Liver (tissue), 9 donors: Measurements from ENCODE around the gene NFKB2. TPM values are rescaled to one million over a fixed set of nuclear protein-coding genes. Genes with fewer than 3 reads are reported as not detected.

Source experiments
- DNase-seq: peaks from one replicate; pipeline ENCODE4 v3.0.0-alpha.2; 2017; ENCODE audit warnings: low spot score
- H3K27ac ChIP-seq, 2 donors: one replicate each; pipeline ENCODE4 v1.7.0; 2013; ENCODE audit warnings: inconsistent platforms in 2 of 2, low read length in 2 of 2, control low read depth in 1 of 2, low read depth in 1 of 2, mild to moderate bottlenecking in 1 of 2
- H3K27me3 ChIP-seq, 4 donors: one replicate each; pipeline versions ENCODE4 v1.6.1 to v1.7.0; 2013; ENCODE audit warnings: low read length in 3 of 4, inconsistent platforms in 1 of 4, mild to moderate bottlenecking in 1 of 4, moderate library complexity in 1 of 4; ENCODE audit not compliant: control insufficient read depth in 4 of 4, insufficient read depth in 4 of 4
- H3K36me3 ChIP-seq, 4 donors: one replicate each; pipeline versions ENCODE4 v1.6.1 to v1.7.0; 2013; ENCODE audit warnings: low read length in 3 of 4, mild to moderate bottlenecking in 3 of 4, low read depth in 1 of 4, moderate library complexity in 1 of 4; ENCODE audit not compliant: control insufficient read depth in 4 of 4, insufficient read depth in 3 of 4
- H3K4me1 ChIP-seq, 4 donors: one replicate each; pipeline versions ENCODE4 v1.6.1 to v1.7.0; 2013; ENCODE audit warnings: low read length in 3 of 4, mild to moderate bottlenecking in 3 of 4, moderate library complexity in 1 of 4; ENCODE audit not compliant: control insufficient read depth in 4 of 4, insufficient read depth in 4 of 4
- H3K4me3 ChIP-seq, 3 donors: one replicate each; pipeline versions ENCODE4 v1.6.1 to v1.7.0; 2013; ENCODE audit warnings: low read length in 3 of 3, control low read depth in 1 of 3, low read depth in 1 of 3, mild to moderate bottlenecking in 1 of 3
- H3K9ac ChIP-seq, 2 donors: one replicate each; pipeline ENCODE4 v1.7.0; 2013; ENCODE audit warnings: low read length in 2 of 2, mild to moderate bottlenecking in 2 of 2, moderate library complexity in 2 of 2, control low read depth in 1 of 2, low read depth in 1 of 2
- H3K9me3 ChIP-seq, 4 donors: one replicate each; pipeline versions ENCODE4 v1.6.1 to v1.7.0; 2013; ENCODE audit warnings: low read length in 3 of 4; ENCODE audit not compliant: control insufficient read depth in 4 of 4
- CTCF ChIP-seq: fragments of 150-350 bp; IDR thresholded peaks from 2 replicates; pipeline ENCODE4 v1.5.1; 2017; ENCODE audit warnings: improper control_type of control experiment, low read depth, low read length; ENCODE audit not compliant: missing input control
- EGR1 ChIP-seq, 2 donors: IDR thresholded peaks; 2 replicates each; pipeline ENCODE4 v1.6.1; 2016 to 2018; ENCODE audit warnings: antibody characterized with exemption in 2 of 2, low read depth in 2 of 2
- FOXA1 ChIP-seq: IDR thresholded peaks from 2 replicates; pipeline ENCODE4 v1.6.1; 2016; ENCODE audit warnings: antibody characterized with exemption
- GABPA ChIP-seq, 2 donors: IDR thresholded peaks in 1 of 2; conservative IDR thresholded peaks in 1 of 2; 2 replicates each; pipeline ENCODE4 v1.6.1; 2016; ENCODE audit warnings: antibody characterized with exemption in 2 of 2, mild to moderate bottlenecking in 1 of 2, moderate library complexity in 1 of 2
- HNF4A ChIP-seq, 2 donors: conservative IDR thresholded peaks; 2 replicates each; pipeline ENCODE4 v1.6.1; 2016; ENCODE audit warnings: antibody characterized with exemption in 2 of 2, mild to moderate bottlenecking in 2 of 2
- HNF4G ChIP-seq: IDR thresholded peaks from 2 replicates; pipeline ENCODE4 v1.6.1; 2016; ENCODE audit warnings: antibody characterized with exemption
- JUND ChIP-seq, 2 donors: IDR thresholded peaks; 2 replicates each; pipeline ENCODE4 v1.6.1; 2016; ENCODE audit warnings: antibody characterized with exemption in 2 of 2
- MAX ChIP-seq: IDR thresholded peaks from 2 replicates; pipeline ENCODE4 v1.6.1; 2016; ENCODE audit warnings: antibody characterized with exemption
- NR2F2 ChIP-seq: IDR thresholded peaks from 2 replicates; pipeline ENCODE4 v1.6.1; 2016; ENCODE audit warnings: antibody characterized with exemption
- RAD21 ChIP-seq, 2 donors: IDR thresholded peaks; 2 replicates each; pipeline ENCODE4 v1.6.1; 2016; ENCODE audit warnings: antibody characterized with exemption in 2 of 2, mild to moderate bottlenecking in 2 of 2
- REST ChIP-seq: IDR thresholded peaks from 2 replicates; pipeline ENCODE4 v1.6.1; 2016; ENCODE audit warnings: antibody characterized with exemption, mild to moderate bottlenecking
- RXRA ChIP-seq, 2 donors: IDR thresholded peaks; 2 replicates each; pipeline ENCODE4 v1.6.1; 2017 to 2018; ENCODE audit warnings: antibody characterized with exemption in 2 of 2, mild to moderate bottlenecking in 1 of 2
- SP1 ChIP-seq: IDR thresholded peaks from 2 replicates; pipeline ENCODE4 v1.6.1; 2018; ENCODE audit warnings: antibody characterized with exemption, mild to moderate bottlenecking
- TAF1 ChIP-seq: conservative IDR thresholded peaks from 2 replicates; pipeline ENCODE4 v1.6.1; 2016; ENCODE audit warnings: antibody characterized with exemption, mild to moderate bottlenecking
- YY1 ChIP-seq: IDR thresholded peaks from 2 replicates; pipeline ENCODE4 v1.6.1; 2016; ENCODE audit warnings: antibody characterized with exemption, mild to moderate bottlenecking
- ZBTB33 ChIP-seq: IDR thresholded peaks from 2 replicates; pipeline ENCODE4 v1.6.1; 2016; ENCODE audit warnings: antibody characterized with exemption
- WGBS: extraction: QIAGEN DNeasy Blood & Tissue Kit; methylation state at CpG from one replicate; pipeline ENCODE4 v1.1.7; 2013; 5-methylcytosine and 5-hydroxymethylcytosine counted together
- polyA plus RNA-seq, 2 donors: library from polyadenylated mRNA; stranded (reverse) in 1 of 2; unstranded in 1 of 2; fragments of 200-250 nt in 1 of 2; fragments of >200 nt in 1 of 2; fragmentation: Nextera tagmentation in 1 of 2; extraction: Ambion mirVana in 1 of 2; gene quantifications; one replicate each; pipeline versions ENCODE4 v1.2.1 to v1.2.3, GENCODE V29; 2013 to 2015
- total RNA-seq, 2 donors: library from RNA; depleted of rRNA; stranded (reverse); fragments of >200 nt; gene quantifications; one replicate each; pipeline ENCODE4 v1.2.3, GENCODE V29; 2014
- TF ChIP-seq, protein P1 (sequence below): IDR thresholded peaks from 2 replicates; pipeline ENCODE4 v1.6.1; 2016; ENCODE audit warnings: antibody characterized with exemption
- donor health status: healthy.
- donor health status: healthy.
- donor health status: healthy.
- donor health status: healthy.
- donor health status: healthy.

The NFKB2 gene
- total and polyA plus RNA-seq, 4 donors, result 1.8 to 8.5 (median 7.1) TPM

DNA sequence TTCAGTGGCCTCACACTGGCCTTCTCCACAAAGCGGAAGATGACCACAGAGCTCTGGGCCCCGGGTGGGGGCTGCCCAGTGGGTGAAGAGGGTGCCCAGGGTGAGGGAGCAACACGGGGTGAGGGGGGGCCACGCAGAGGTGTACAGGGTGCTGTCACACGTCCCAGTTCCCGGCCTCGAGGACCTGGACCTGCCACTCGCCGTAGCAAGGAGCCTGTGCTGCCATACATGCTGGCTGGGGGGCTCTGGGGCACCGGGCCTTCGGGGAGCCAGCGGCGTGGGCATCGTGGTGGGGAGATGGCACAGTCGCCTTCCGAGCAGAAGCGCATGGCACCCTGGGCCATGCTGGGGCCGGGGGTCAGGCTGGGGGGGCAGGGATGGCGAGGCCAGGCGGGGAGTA is 21.2 kb downstream of the NFKB2 start:
- no peak overlapping the region for H3K4me3 ChIP-seq
- H3K9me3 ChIP-seq, result no peaks in the 10 kb centered on the region
- H3K4me1 ChIP-seq, result peaks cover 12 to 21% (median 15%) of the 10 kb centered on the region in 4 donors
- peaks cover 0 to 9% (median 3%) of the 10 kb centered on the region in 4 donors for H3K27me3 ChIP-seq
- no peak overlapping the region for H3K27ac ChIP-seq
- H3K36me3 ChIP-seq, result no peaks in the 10 kb centered on the region
- no peak overlapping the region for H3K9ac ChIP-seq
- 84% methylated on average over 20 of the region's 20 CpGs for WGBS
- DNase-seq, result no peak
- TF ChIP-seq EGR1 (IDR thresholded peaks at IDR 0.05; ENCODE audit: low read depth in 2 of 2), result no peak
- TF ChIP-seq ZBTB33, result no peak
- TF ChIP-seq FOXA1, result no peak
- no peak for TF ChIP-seq SP1
- no peak for TF ChIP-seq REST
- TF ChIP-seq, protein P1, sequence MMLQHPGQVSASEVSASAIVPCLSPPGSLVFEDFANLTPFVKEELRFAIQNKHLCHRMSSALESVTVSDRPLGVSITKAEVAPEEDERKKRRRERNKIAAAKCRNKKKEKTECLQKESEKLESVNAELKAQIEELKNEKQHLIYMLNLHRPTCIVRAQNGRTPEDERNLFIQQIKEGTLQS, result no peak
- no peak for TF ChIP-seq CTCF
- TF ChIP-seq MAX, result no peak
- TF ChIP-seq TAF1, result no peak
- TF ChIP-seq GABPA (IDR thresholded peaks at IDR 0.05 in 1 of 2, conservative IDR thresholded peaks at IDR 0.05 in 1 of 2), result no peak
- TF ChIP-seq HNF4A (conservative IDR thresholded peaks at IDR 0.05), result no peak
- no peak for TF ChIP-seq RAD21 (IDR thresholded peaks at IDR 0.05)
- no peak for TF ChIP-seq RXRA (IDR thresholded peaks at IDR 0.05)
- no peak for TF ChIP-seq HNF4G

DNA sequence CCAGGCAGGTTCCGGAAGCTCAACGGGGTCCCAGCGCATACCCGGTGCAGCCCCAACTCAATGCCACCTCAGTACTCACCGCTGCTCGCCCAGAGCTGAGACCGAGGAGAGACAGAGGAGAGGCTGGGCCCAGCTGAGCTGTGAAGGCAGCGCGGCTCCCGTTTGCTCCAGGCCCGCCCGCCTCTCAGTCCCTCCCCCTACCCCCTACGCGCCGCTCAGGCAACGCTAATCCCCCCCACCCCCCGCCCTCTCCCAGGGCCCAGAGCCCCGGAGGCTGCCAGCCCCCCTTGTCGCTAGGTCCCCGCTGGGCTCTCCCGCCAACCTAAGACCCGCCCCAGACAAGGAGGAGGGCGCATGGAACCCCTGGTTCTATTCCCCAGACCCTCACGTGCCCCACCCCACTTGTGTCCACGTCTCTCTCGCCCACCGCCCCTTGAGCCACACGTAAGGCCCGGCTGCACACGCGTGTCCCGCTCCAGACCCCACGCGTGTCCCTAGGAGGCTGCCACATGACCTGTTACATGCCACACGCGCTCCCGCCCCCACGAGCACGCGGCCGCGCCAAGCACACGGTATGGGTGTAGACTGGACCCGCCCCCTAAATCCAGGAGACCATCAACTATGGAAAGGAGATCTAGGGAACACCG is 23.2 kb downstream of the NFKB2 start, which contains the start of gene PSD:
TSS of gene PSD (minus strand) at position 164 of the 647 bp plus-strand sequence. CDS start 1,747 bp downstream, outside the sequence.
- DNase-seq, result no peak
- no peak for TF ChIP-seq ZBTB33
- no peak for TF ChIP-seq RAD21 (IDR thresholded peaks at IDR 0.05)
- TF ChIP-seq GABPA (IDR thresholded peaks at IDR 0.05 in 1 of 2, conservative IDR thresholded peaks at IDR 0.05 in 1 of 2), result no peak
- no peak for TF ChIP-seq JUND (IDR thresholded peaks at IDR 0.05)
- no peak for TF ChIP-seq NR2F2
- TF ChIP-seq MAX, result no peak
- TF ChIP-seq YY1, result no peak
- H3K4me1 ChIP-seq, result peaks cover 12 to 42% (median 30%) of the 10 kb centered on the region in 4 donors
- H3K9me3 ChIP-seq, result no peaks in the 10 kb centered on the region
- no peaks in the 10 kb centered on the region for H3K27me3 ChIP-seq
- H3K27ac ChIP-seq, result no peak within 1 kb of the TSS
- 8% methylated on average over 45 of the region's 45 CpGs for WGBS
- H3K4me3 ChIP-seq, result peak within 1 kb of the TSS; percentile 86 to 91 (median 87)
- H3K9ac ChIP-seq, result no peak within 1 kb of the TSS
- peaks cover 0 to 2% (median 0%) of the 10 kb centered on the region in 4 donors for H3K36me3 ChIP-seq
